Skeletal muscle tissue (tissue), 4 donors: ENCODE data around the gene GET3. TPM values are rescaled to one million over a fixed set of nuclear protein-coding genes. Genes with fewer than 3 reads are reported as not detected.
A peak's percentile ranks its signal among the peaks of the same experiment; 100 is the strongest.

Experiments
- H3K27ac ChIP-seq: one replicate; pipeline ENCODE4 v1.7.0; 2013; ENCODE audit warnings: mild to moderate bottlenecking, low read depth, low read length, inconsistent platforms
- H3K27me3 ChIP-seq, 3 donors: one replicate each; pipeline ENCODE4 v1.7.0; 2013; ENCODE audit warnings: low read length in 3 of 3; ENCODE audit not compliant: control insufficient read depth in 3 of 3, insufficient read depth in 3 of 3
- H3K36me3 ChIP-seq, 3 donors: one replicate each; pipeline ENCODE4 v1.7.0; 2013; ENCODE audit warnings: low read length in 3 of 3; ENCODE audit not compliant: control insufficient read depth in 3 of 3, insufficient read depth in 3 of 3
- H3K4me1 ChIP-seq, 3 donors: one replicate each; pipeline ENCODE4 v1.7.0; 2013; ENCODE audit warnings: low read length in 3 of 3, mild to moderate bottlenecking in 3 of 3; ENCODE audit not compliant: control insufficient read depth in 3 of 3, insufficient read depth in 3 of 3
- H3K4me3 ChIP-seq, 3 donors: one replicate each; pipeline ENCODE4 v1.7.0; 2013; ENCODE audit warnings: low read length in 3 of 3
- H3K9ac ChIP-seq, 3 donors: one replicate each; pipeline ENCODE4 v1.7.0; 2013; ENCODE audit warnings: low read length in 3 of 3, mild to moderate bottlenecking in 3 of 3, moderate library complexity in 2 of 3, low read depth in 1 of 3
- H3K9me3 ChIP-seq, 3 donors: one replicate each; pipeline ENCODE4 v1.7.0; 2013; ENCODE audit warnings: low read length in 3 of 3; ENCODE audit not compliant: control insufficient read depth in 3 of 3
- total RNA-seq: library from RNA; depleted of rRNA; stranded (reverse); fragments of >200 nt; gene quantifications from one replicate; pipeline ENCODE4 v1.2.3, GENCODE V29; 2014
- donor health status: Osteomylitis.

The GET3 gene
- total RNA-seq, 1 donor from 2014 or later: 53.8 TPM

- Histone ChIP-seq H3K9ac (peak overlapping the region; percentile 88 to 91 (median 89)), H3K27ac (peak overlapping the region; percentile 81), H3K36me3 (peaks cover 0 to 4% (median 0%) of the 10 kb centered on the region in 3 donors), H3K4me3 (peak overlapping the region; percentile 79 to 91 (median 87)), H3K9me3 (no peaks in the 10 kb centered on the region), H3K27me3 (no peaks in the 10 kb centered on the region), H3K4me1 (peaks cover 49 to 58% (median 56%) of the 10 kb centered on the region in 3 donors)
Observed at GRCh38 chr19:12777217-12778016, 40.1 kb downstream of the GET3 start.

GRCh38 chr19:12778017-12778904 is 41.0 kb downstream of the GET3 start:
- H3K36me3 ChIP-seq: peaks cover 0 to 4% (median 0%) of the 10 kb centered on the region in 3 donors
- no peaks in the 10 kb centered on the region for H3K9me3 ChIP-seq
- peak overlapping the region; percentile 81 for H3K27ac ChIP-seq
- H3K4me3 ChIP-seq: peak overlapping the region; percentile 79 to 91 (median 87)
- no peaks in the 10 kb centered on the region for H3K27me3 ChIP-seq
- H3K4me1 ChIP-seq: peaks cover 46 to 56% (median 53%) of the 10 kb centered on the region in 3 donors
- peak overlapping the region; percentile 88 to 91 (median 89) for H3K9ac ChIP-seq

GRCh38 chr19:12778905-12779161 is 41.5 kb downstream of the GET3 start:
- H3K27ac ChIP-seq: peak overlapping the region; percentile 81
- H3K4me1 ChIP-seq: peaks cover 45 to 55% (median 52%) of the 10 kb centered on the region in 3 donors
- H3K36me3 ChIP-seq: peaks cover 0 to 4% (median 0%) of the 10 kb centered on the region in 3 donors
- H3K4me3 ChIP-seq: peak overlapping the region in 2 of 3 donors; percentile 87 to 91
- no peaks in the 10 kb centered on the region for H3K27me3 ChIP-seq
- no peaks in the 10 kb centered on the region for H3K9me3 ChIP-seq
- peak overlapping the region; percentile 88 to 91 (median 89) for H3K9ac ChIP-seq

- H3K9ac ChIP-seq: peak overlapping the region; percentile 30 to 89 (median 88)
- peak overlapping the region; percentile 81 for H3K27ac ChIP-seq
- H3K36me3 ChIP-seq: peaks cover 0 to 3% (median 0%) of the 10 kb centered on the region in 3 donors
- H3K4me1 ChIP-seq: peaks cover 41 to 54% (median 52%) of the 10 kb centered on the region in 3 donors
- H3K27me3 ChIP-seq: no peaks in the 10 kb centered on the region
- peak overlapping the region in 1 of 3 donors; percentile 87 for H3K4me3 ChIP-seq
- no peaks in the 10 kb centered on the region for H3K9me3 ChIP-seq
Observed at GRCh38 chr19:12779162-12779993, 42.1 kb downstream of the GET3 start.

GRCh38 chr19:12782174-12782423 is 44.8 kb downstream of the GET3 start:
- Histone ChIP-seq H3K9me3 (no peaks in the 10 kb centered on the region), H3K4me3 (peak overlapping the region; percentile 69 to 82 (median 79)), H3K27ac (peak overlapping the region; percentile 99), H3K27me3 (no peaks in the 10 kb centered on the region), H3K36me3 (no peaks in the 10 kb centered on the region), H3K4me1 (peaks cover 54 to 68% (median 68%) of the 10 kb centered on the region in 3 donors), H3K9ac (peak overlapping the region; percentile 62 to 87 (median 81))

- Histone ChIP-seq H3K4me3 (peak overlapping the region; percentile 69 to 82 (median 79)), H3K4me1 (peaks cover 52 to 64% (median 64%) of the 10 kb centered on the region in 3 donors)
Observed at GRCh38 chr19:12782424-12783290, 45.4 kb downstream of the GET3 start.

GRCh38 chr19:12783291-12783848 is 46.1 kb downstream of the GET3 start:
- H3K27me3 ChIP-seq: no peaks in the 10 kb centered on the region
- no peaks in the 10 kb centered on the region for H3K9me3 ChIP-seq
- H3K4me3 ChIP-seq: peak overlapping the region in 1 of 3 donors; percentile 79
- H3K36me3 ChIP-seq: no peaks in the 10 kb centered on the region
- peaks cover 55 to 68% (median 64%) of the 10 kb centered on the region in 3 donors for H3K4me1 ChIP-seq
- H3K27ac ChIP-seq: peak overlapping the region; percentile 99
- peak overlapping the region in 2 of 3 donors; percentile 3 to 87 for H3K9ac ChIP-seq

More at GRCh38 chr19:12782424-12783290, 45.4 kb downstream of the GET3 start:
- peak overlapping the region; percentile 62 to 87 (median 81) for H3K9ac ChIP-seq
- H3K27ac ChIP-seq: peak overlapping the region; percentile 99
- no peaks in the 10 kb centered on the region for H3K27me3 ChIP-seq
- H3K9me3 ChIP-seq: no peaks in the 10 kb centered on the region
- no peaks in the 10 kb centered on the region for H3K36me3 ChIP-seq

- Histone ChIP-seq H3K4me1 (peaks cover 55 to 68% (median 64%) of the 10 kb centered on the region in 3 donors), H3K27me3 (no peaks in the 10 kb centered on the region), H3K36me3 (no peaks in the 10 kb centered on the region), H3K4me3 (no peak overlapping the region), H3K9ac (peak overlapping the region in 2 of 3 donors; percentile 3 to 66), H3K9me3 (no peaks in the 10 kb centered on the region), H3K27ac (peak overlapping the region; percentile 99)
Observed at GRCh38 chr19:12783849-12784393, 46.6 kb downstream of the GET3 start.
